NT2/D1 (cell line): ENCODE data around the gene LGALS4.
"Not testable (repeated sequence)": the region's sequence is repeated elsewhere in the genome, so short reads cannot be mapped to it uniquely, and the experiment has no call there.

ENCODE experiments used
- DNase-seq: peaks from one replicate; pipeline ENCODE4 v3.0.0-alpha.2; 2011; ENCODE audit warnings: low read depth, low spot score
- H3K27me3 ChIP-seq: 2 replicates; pipeline ENCODE4 v1.6.0; 2011; ENCODE audit warnings: mild to moderate bottlenecking; ENCODE audit not compliant: insufficient read length, insufficient read depth
- H3K36me3 ChIP-seq: 2 replicates; pipeline ENCODE4 v1.6.1; 2011; ENCODE audit warnings: mild to moderate bottlenecking, low read length, mixed read lengths; ENCODE audit not compliant: insufficient read depth, insufficient read length
- H3K4me1 ChIP-seq: 2 replicates; pipeline ENCODE4 v1.5.1; 2011; ENCODE audit not compliant: insufficient read depth, insufficient read length
- H3K4me3 ChIP-seq: 2 replicates; pipeline ENCODE4 v1.5.1; 2011; ENCODE audit warnings: low read depth; ENCODE audit not compliant: insufficient read length
- H3K9ac ChIP-seq: 2 replicates; pipeline ENCODE4 v1.6.0; 2011; ENCODE audit warnings: low read depth; ENCODE audit not compliant: insufficient read length
- H3K9me3 ChIP-seq: 2 replicates; pipeline ENCODE4 v1.5.1; 2011; ENCODE audit warnings: mild to moderate bottlenecking, low read length; ENCODE audit not compliant: insufficient read depth
- SUZ12 ChIP-seq: IDR thresholded peaks from 2 replicates; pipeline ENCODE4 v1.6.1; 2011; ENCODE audit not compliant: insufficient read length, insufficient read depth; ENCODE audit errors: extremely low read depth
- YY1 ChIP-seq: IDR thresholded peaks from 2 replicates; pipeline ENCODE4 v1.6.1; 2011; ENCODE audit not compliant: insufficient read length, insufficient read depth
- ZNF274 ChIP-seq: IDR thresholded peaks from 2 replicates; pipeline ENCODE4 v1.6.1; 2011; ENCODE audit warnings: mild to moderate bottlenecking, low read depth, low read length

LGALS4 gene

GRCh38 chr19:38830039-38830733, 17.4 kb upstream of the LGALS4 start:
- Histone ChIP-seq H3K36me3 (peaks cover 16% of the 10 kb centered on the region), H3K9ac (no peak overlapping the region), H3K27me3 (no peaks in the 10 kb centered on the region), H3K4me1 (peaks cover 3% of the 10 kb centered on the region), H3K9me3 (no peaks in the 10 kb centered on the region), H3K4me3 (no peak overlapping the region)
- DNase-seq, result no peak
- TF ChIP-seq SUZ12 (no peak), YY1 (no peak), ZNF274 (no peak)

DNA sequence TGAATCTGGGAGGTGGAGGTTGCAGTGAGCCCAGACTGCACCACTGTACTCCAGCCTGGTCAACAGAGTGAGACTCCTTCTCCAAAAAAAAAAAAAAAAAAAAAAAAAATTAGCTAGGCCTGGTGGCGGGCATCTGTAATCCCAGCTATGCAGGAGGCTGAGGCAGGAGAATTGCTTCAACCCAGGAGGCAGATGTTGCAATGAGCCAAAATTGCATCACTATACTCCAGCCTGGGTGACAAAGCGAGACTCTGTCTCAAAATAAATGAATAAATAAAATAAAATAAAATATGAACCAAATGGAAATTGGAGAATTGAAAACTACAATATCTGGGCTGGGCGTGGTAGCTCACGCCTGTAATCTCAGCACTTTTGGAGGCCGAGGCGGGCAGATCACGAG, 16.5 kb upstream of the LGALS4 start:
- not testable (repeated sequence) for H3K4me1 ChIP-seq, H3K9ac ChIP-seq, H3K4me3 ChIP-seq, DNase-seq, H3K27me3 ChIP-seq, H3K9me3 ChIP-seq
- peaks cover 16% of the 10 kb centered on the region for H3K36me3 ChIP-seq

GRCh38 chr19:38826856-38827551, 14.3 kb upstream of the LGALS4 start:
- no peak overlapping the region for H3K4me3 ChIP-seq
- no peak overlapping the region for H3K9ac ChIP-seq
- H3K4me1 ChIP-seq, result peaks cover 3% of the 10 kb centered on the region
- no peaks in the 10 kb centered on the region for H3K27me3 ChIP-seq
- DNase-seq, result no peak
- H3K9me3 ChIP-seq, result no peaks in the 10 kb centered on the region; the same call in 1 of the 2 replicates
- peaks cover 16% of the 10 kb centered on the region for H3K36me3 ChIP-seq
- TF ChIP-seq ZNF274 (no peak), YY1 (no peak), SUZ12 (no peak)

- peaks cover 11% of the 10 kb centered on the region; the same call in 1 of the 2 replicates for H3K9me3 ChIP-seq
- H3K27me3 ChIP-seq, H3K4me1 ChIP-seq, DNase-seq, H3K4me3 ChIP-seq, H3K9ac ChIP-seq: not testable (repeated sequence)
- peaks cover 16% of the 10 kb centered on the region for H3K36me3 ChIP-seq
Observed at GRCh38 chr19:38825936-38826335, 13.2 kb upstream of the LGALS4 start.

GRCh38 chr19:38821230-38821825, 8.6 kb upstream of the LGALS4 start:
- H3K36me3 ChIP-seq, result peaks cover 14% of the 10 kb centered on the region
- DNase-seq, H3K9ac ChIP-seq: not testable (repeated sequence)

DNA sequence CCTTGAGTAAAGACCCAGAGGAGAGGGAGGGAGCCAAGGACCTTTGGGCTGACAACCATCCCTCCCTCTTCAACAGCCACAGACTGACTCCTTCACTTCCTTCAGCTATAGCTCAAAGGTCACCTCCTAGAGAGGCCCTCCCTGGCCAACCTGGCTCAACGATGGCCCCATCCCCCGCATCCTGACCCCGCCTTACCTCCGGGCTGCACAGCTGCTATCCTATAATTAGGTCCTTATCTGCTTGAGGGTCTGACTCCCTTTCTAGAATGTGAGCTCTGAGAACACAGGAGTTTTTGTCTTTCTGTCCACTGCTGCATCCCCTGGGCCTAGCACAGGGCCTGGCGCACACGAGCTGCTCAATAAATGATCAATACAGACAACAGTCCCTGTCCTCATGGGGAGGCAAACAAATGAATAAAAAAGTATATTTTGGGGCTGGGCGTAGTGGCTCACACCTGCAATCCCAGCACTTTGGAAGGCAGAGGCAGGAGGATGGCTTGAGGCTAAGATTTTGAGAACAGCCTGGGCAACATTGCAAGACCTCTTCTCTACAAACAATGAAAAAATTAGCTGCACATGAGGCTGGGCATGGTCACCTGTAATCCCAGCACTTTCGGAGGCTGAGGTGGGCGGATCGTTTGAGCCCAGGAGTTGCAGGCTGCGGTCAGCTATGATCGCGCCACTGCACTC, 6.6 kb upstream of the LGALS4 start:
- peaks cover 25% of the 10 kb centered on the region for H3K36me3 ChIP-seq
- H3K9ac ChIP-seq, result no peak overlapping the region

More at GRCh38 chr19:38821230-38821825, 8.6 kb upstream of the LGALS4 start:
- H3K27me3 ChIP-seq, H3K4me3 ChIP-seq, H3K4me1 ChIP-seq: not testable (repeated sequence)
- H3K9me3 ChIP-seq, result peaks cover 13% of the 10 kb centered on the region; the same call in 1 of the 2 replicates

DNA sequence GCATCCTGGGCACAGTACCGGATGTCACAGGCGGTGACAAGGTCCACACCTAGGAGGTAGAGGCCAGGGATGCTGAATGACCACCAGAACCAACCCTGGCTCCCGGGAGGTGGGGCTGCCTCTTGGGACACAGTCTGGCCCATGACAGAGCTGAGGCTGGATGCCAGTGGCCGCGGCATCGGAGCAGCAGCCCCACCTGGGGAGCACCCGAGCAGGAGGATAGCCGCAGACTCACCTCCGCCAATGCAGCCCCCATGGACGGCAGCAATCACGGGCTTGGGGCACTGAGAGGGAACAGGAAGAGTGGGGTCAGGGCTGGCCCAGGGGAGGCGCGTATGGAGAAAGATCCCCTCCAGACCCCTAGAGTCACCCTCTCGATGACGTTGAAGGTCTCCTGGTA, 4.3 kb upstream of the LGALS4 start:
- Histone ChIP-seq H3K4me1 (peaks cover 4% of the 10 kb centered on the region), H3K9ac (no peak overlapping the region), H3K9me3 (peaks cover 13% of the 10 kb centered on the region; the same call in 1 of the 2 replicates), H3K36me3 (peaks cover 28% of the 10 kb centered on the region), H3K27me3 (no peaks in the 10 kb centered on the region), H3K4me3 (no peak overlapping the region)
- no peak for TF ChIP-seq SUZ12
- no peak for TF ChIP-seq ZNF274
- no peak for TF ChIP-seq YY1
- no peak for DNase-seq

More for the DNA sequence above, 6.6 kb upstream of the LGALS4 start:
- Histone ChIP-seq H3K4me1 (peaks cover 4% of the 10 kb centered on the region), H3K4me3 (no peak overlapping the region), H3K9me3 (peaks cover 13% of the 10 kb centered on the region; the same call in 1 of the 2 replicates), H3K27me3 (no peaks in the 10 kb centered on the region)
- TF ChIP-seq ZNF274 (no peak), SUZ12 (no peak), YY1 (no peak)
- DNase-seq, result no peak
